GM10266 (cell line): ENCODE data around the gene ZBTB20.

Experiments
- DNase-seq: peaks from one replicate; pipeline ENCODE4 v3.0.0; 2012; ENCODE audit errors: extremely low spot score
- TF ChIP-seq, protein P1 (sequence below): IDR thresholded peaks from 2 replicates; pipeline ENCODE4 v1.5.1; 2012; ENCODE audit warnings: mild to moderate bottlenecking, low read depth; ENCODE audit not compliant: control insufficient read depth, insufficient read depth; ENCODE audit errors: missing control alignments

The ZBTB20 gene

GRCh38 chr3:114441386-114441785 is 705.7 kb downstream of the ZBTB20 start:
- TF ChIP-seq, protein P1, sequence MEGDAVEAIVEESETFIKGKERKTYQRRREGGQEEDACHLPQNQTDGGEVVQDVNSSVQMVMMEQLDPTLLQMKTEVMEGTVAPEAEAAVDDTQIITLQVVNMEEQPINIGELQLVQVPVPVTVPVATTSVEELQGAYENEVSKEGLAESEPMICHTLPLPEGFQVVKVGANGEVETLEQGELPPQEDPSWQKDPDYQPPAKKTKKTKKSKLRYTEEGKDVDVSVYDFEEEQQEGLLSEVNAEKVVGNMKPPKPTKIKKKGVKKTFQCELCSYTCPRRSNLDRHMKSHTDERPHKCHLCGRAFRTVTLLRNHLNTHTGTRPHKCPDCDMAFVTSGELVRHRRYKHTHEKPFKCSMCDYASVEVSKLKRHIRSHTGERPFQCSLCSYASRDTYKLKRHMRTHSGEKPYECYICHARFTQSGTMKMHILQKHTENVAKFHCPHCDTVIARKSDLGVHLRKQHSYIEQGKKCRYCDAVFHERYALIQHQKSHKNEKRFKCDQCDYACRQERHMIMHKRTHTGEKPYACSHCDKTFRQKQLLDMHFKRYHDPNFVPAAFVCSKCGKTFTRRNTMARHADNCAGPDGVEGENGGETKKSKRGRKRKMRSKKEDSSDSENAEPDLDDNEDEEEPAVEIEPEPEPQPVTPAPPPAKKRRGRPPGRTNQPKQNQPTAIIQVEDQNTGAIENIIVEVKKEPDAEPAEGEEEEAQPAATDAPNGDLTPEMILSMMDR = no peak
- DNase-seq = no peak

GRCh38 chr3:114440700-114441099 is 706.4 kb downstream of the ZBTB20 start:
- TF ChIP-seq, protein P1 = no peak
- DNase-seq = no peak

GRCh38 chr3:114439284-114439683 is 707.8 kb downstream of the ZBTB20 start:
- TF ChIP-seq, protein P1 = no peak
- DNase-seq = no peak

DNA sequence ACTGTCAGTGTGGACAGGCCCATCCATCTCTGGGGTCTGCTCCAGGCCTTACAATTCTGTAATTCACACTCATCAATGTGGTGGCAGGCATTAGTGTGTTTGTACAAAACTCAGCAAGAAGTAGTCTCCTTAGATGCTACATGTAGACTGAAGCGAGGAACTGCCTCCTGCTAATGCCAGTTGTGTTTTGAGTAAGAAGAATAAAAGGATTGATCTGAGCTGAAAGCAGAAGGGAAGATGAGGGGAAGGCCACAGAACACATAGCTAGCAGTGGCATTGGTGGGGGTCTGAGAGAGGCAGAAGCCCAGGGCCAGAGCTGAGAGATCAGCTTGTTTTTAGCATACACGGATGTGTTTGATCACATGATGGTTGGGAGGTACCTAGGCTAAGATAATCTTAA is 709.2 kb downstream of the ZBTB20 start:
- TF ChIP-seq, protein P1 = no peak
- DNase-seq = no peak

- TF ChIP-seq, protein P1 = no peak
- no peak for DNase-seq
Measured at GRCh38 chr3:114436182-114436581, 710.9 kb downstream of the ZBTB20 start.

GRCh38 chr3:114435386-114436115 is 711.5 kb downstream of the ZBTB20 start:
- DNase-seq = no peak
- TF ChIP-seq, protein P1 = no peak

DNA sequence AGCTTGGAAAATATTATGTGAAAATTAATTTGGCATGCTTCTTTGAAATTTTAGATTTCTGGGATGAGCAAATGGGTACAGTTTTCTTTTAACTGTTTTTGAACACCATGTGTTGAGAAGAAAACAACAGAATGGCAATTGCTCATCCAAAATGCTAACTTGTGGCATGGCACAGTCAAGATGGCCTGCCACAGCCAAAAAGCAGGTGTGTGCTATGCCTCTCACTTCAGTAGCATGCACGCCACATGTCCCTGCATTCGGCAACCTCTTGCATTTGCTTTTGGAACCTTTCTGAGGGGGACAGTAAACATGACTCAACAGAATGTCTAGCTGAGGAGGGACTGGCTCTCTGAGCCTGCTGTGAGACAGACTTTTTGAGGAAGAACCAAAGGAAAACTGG is 714.8 kb downstream of the ZBTB20 start:
- TF ChIP-seq, protein P1 = no peak
- DNase-seq = no peak
